NCI-H69 (cell line): ENCODE data around the gene DNAH10.
A peak's percentile ranks its signal among the peaks of the same experiment; 100 is the strongest.

ENCODE experiments used
- DNase-seq: peaks from one replicate; lab custom pipeline; 2025; lab: John Stamatoyannopoulos, UW

DNAH10 gene, protein sequence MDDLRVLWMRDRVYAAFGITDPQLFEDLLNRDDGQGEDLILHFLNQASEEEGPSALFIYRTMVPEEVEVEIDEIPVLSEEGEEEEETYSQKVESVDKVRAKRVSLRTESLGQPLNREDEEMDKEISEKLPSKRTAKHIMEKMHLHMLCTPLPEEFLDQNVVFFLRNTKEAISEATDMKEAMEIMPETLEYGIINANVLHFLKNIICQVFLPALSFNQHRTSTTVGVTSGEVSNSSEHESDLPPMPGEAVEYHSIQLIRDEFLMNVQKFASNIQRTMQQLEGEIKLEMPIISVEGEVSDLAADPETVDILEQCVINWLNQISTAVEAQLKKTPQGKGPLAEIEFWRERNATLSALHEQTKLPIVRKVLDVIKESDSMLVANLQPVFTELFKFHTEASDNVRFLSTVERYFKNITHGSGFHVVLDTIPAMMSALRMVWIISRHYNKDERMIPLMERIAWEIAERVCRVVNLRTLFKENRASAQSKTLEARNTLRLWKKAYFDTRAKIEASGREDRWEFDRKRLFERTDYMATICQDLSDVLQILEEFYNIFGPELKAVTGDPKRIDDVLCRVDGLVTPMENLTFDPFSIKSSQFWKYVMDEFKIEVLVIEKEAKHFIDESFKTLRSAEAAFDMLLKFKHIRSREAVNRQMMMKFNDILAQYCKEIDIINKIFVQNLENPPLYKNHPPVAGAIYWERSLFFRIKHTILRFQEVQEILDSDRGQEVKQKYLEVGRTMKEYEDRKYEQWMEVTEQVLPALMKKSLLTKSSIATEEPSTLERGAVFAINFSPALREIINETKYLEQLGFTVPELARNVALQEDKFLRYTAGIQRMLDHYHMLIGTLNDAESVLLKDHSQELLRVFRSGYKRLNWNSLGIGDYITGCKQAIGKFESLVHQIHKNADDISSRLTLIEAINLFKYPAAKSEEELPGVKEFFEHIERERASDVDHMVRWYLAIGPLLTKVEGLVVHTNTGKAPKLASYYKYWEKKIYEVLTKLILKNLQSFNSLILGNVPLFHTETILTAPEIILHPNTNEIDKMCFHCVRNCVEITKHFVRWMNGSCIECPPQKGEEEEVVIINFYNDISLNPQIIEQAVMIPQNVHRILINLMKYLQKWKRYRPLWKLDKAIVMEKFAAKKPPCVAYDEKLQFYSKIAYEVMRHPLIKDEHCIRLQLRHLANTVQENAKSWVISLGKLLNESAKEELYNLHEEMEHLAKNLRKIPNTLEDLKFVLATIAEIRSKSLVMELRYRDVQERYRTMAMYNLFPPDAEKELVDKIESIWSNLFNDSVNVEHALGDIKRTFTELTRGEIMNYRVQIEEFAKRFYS (N-terminal part only)

DNA sequence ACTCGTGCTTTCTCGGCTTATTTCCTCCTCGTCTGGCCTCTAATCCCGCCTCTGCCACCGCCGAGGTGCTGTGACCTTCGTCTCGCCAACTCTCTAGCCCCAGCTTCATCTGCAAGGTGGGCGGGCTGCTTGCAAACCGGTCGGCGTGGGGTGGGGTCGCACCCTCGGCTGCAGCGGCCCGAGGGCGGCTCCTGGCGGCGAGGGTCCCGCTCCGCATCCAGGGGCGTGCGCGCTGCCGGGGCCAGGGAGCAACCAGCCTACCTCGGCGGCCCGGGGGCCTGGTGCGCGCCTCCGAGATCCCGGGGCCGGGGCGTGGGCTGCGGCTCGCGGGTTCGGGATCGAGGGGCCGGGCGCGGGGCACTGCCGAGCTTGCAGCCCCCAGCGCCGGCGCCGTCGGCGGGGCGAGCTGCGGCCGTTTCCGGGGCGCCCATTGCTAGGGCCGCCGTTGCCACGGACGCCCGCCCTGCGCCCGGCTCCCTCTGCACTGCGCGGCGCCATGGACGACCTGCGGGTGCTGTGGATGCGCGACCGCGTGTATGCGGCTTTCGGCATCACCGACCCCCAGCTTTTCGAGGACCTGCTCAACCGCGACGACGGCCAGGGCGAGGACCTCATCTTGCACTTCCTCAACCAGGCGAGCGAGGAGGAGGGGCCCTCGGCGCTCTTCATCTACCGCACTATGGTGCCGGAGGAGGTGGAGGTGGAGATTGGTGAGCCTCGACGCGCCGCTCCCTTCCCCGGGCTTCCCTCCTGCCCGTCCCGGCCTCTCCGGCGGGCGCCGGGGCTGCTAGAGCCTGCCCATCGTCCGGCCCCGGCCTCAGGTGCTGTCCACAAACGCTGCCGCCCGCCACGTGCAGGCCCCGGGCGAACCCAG is at the start of gene DNAH10:
TSS of gene DNAH10 (plus strand) at position 461 of the 874 bp plus-strand sequence. CDS start at position 497, 36 bp downstream.
- DNase-seq = peak; percentile 77

DNA sequence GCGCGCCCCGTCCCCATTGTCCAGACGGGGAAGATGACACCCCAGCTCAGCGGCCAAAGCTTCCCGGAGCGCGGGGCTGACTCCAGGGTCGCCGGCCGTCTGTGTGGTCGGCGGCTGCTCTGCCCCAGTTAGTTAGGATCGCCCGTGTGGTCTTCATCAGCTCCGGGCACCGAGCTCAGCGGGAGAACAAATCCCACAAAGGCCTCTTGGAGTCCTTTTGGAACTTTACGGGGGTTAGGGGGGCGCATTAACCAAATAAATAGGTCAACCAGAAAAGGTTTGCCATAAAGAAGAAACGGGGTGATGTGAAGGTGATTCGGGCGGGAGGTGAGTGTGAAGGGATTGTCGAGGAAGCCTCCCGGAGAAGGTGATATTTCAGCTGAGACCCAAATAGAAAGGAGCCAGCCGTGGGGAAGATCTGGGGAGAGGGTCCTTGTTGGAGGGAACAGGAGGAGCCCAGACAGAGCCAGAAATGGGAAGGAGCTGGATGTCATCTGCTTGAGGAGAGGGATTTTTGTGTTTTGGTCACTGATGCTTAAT is 49.3 kb upstream of the DNAH10 start:
- peak; percentile 42 for DNase-seq

DNA sequence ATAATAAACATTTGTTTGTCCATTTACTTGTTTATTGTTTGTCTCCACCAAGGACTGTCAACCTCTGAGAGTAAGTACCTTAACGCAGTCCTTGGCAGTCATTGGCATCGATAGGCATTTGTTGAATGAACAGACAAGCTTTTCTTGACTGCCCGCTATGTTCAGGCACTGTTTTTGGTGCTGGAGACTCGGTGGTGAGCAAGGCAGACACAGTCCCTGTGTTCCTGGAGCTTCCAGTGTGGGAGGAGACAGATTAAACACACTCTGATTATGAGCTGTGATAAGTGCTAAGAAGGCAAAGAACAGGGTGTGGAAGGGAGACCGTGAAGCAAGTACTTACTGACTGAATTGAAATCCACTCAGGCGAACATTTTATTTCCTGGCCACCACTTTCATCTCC is 48.7 kb upstream of the DNAH10 start:
- DNase-seq = peak; percentile 15

DNA sequence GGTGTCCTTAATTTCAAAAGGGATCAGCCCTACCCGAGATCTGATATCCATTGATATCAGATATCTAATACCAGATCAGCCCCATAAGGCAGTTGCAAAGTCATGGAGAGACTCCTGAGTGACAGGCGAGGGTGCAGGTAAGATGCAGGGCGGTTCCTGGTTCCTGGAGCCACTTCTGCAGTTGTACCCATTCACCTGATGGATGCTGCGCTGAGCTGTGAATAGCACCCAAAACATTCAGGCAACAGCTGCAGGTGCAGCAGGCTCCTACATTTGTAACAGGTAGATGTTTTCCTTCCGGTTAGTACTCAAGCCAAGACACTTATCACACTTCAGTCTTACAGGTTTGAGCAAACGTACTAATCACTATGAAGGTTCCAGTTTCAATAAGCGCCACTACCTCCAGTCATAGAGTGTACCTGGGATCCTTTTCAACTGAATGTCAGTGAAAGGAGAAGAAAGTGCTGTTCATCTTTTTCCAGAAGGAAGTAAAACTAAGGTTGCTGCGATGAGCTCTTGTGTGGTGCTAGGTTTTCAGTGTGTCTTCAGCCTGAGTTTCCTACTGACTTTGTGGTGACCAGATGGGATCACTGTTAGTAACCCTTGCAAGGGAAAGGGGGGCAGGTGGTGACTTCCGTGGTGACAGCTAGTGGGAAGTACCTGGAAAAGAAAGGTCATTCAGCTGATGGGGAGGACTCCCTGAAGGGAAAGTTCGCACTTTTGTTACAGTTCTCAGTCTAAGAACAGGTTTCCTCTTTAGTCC is 48.1 kb upstream of the DNAH10 start:
- DNase-seq = no peak

DNA sequence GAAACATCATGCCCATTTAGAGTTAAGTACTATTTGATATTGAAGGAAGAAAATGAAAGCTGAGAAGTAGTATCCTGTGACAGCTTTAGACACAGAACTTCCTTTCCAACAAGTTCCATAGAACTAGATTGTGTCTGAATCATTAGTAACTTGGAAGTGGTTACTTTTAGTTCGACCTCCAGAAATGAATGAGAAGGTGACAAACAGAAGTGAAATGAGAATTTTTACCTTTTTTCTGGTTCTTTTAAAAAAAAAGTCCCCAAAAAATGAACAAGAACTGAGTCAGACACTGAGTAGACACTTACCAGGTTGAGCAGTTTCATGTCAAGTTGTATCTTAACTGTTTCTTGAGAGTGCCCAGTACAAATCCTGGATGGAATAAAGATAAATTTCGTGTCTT is 46.9 kb upstream of the DNAH10 start:
- no peak for DNase-seq

DNA sequence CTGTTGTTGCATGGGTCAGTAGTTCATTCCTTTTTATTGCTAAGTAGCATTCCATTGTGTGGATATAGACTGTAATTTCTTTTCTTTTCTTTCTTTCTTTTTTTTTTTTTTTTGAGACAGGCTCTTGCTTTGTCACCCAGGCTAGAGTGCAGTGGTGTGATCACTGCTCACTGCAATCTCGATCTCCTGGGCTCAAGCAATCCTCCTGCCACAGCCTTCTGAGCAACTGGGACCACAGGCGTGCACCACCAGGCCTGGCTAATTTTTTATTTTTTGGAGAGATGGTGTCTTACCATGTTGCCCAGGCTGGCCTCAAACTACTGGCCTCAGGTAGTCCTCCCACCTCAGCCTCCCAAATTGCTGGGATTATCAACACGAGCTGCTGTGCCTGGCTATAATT is 44.8 kb upstream of the DNAH10 start:
- DNase-seq = no peak

DNA sequence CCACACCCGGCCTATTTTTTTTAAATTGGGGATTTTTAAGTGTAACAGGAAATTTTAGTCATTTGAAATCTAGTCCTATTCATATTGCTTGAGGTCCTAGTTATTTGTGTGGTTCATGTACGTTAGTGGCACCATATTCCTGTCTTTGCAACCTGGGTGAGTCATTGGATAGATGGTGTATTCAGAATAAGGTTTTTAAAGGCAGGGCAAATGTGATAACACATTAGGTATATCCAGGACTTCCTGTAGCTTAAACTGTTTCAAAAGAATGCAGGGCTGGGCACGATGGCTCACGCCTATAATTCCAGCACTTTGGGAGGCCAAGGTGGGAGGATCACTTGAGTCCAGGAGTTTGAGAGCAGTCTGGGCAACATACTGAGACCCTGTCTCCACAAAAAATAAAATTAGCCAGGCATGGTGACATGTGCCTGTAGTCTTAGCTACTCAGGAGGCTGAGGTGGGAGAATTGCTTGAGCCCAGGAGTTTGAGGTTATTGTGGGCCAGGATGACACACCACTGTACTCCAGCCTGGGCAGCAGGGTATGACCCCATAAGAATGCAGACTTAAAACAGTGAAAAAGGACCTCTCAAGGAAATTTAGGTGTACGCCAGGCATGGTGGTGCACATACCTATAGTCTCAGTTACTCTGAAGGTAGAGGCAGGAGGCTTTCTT is 41.8 kb upstream of the DNAH10 start:
- DNase-seq = no peak

DNA sequence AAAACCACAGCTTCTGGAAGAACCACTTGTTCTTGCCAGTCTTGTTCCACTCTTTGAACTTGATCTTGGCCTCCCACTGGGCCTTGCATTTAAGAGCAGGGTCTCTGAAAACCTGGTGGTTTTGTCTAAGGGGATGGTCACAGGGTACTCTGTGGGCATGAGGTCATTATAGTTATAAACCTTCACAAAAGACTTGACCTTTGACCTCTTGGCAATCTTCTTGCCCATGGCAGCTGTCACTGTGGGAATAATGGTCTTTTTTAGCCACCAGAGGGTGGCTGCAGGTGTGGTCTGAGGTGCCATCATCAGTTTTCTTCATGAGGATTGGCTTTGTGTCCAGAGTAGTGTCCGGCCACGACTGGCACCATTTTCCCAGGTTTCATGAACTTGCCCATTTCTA is 40.9 kb upstream of the DNAH10 start:
- peak; percentile 10 for DNase-seq

DNA sequence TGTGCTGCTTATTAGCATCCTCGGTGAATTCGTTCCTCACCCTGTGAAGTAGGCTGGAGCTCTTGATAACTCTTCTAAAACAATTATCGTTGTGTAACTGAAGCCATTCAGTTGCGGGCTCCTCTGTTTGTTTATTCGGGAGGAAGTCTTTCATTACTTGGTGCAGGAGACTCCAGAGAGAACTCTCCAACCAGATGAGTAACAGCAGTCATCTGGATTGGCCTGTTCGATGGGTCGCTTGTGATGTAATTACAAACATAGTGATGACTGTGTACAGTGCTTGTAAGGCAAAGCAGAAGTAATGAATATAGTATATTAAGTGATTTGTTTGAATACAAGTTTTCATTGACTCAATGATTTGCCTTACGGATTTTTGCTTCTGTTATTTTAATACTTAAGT is 39.1 kb upstream of the DNAH10 start:
- no peak for DNase-seq

DNA sequence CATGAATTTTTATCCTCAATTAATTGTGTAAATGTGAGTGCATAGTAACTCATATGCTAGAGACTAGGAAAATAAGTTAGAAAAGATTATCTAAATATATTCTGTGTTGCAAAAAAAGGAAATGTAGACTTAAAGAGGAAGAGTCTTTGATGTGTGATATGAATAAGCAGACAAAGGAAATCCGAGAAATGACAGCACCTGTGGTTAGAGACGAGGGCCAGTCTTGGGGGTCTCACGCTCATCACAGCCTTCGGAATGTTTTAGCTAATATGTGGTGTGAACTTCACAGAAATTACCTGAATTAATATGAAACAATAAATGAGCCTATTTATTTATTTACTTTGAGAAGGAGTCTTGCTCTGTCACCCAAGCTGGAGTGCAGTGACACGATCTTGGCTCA is 38.3 kb upstream of the DNAH10 start:
- no peak for DNase-seq

DNA sequence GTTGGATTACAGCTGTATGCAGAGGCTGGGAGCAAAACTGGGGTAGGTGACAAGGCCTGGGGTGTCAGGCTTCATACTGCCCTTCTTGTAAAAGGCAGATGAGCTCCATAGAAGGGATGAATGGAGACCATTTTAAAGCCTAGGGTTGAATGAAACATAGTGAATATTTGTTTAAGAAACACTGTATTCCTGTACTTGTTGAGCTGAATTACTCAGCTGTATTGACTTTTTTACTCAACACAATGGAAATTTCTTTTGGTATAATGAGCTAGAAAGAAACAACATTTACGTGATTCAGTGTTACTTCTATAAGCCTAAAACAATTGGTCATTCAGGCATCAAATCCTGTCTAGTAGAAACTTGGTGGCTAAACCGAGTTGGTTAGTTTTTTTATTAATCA is 35.9 kb upstream of the DNAH10 start:
- no peak for DNase-seq

DNA sequence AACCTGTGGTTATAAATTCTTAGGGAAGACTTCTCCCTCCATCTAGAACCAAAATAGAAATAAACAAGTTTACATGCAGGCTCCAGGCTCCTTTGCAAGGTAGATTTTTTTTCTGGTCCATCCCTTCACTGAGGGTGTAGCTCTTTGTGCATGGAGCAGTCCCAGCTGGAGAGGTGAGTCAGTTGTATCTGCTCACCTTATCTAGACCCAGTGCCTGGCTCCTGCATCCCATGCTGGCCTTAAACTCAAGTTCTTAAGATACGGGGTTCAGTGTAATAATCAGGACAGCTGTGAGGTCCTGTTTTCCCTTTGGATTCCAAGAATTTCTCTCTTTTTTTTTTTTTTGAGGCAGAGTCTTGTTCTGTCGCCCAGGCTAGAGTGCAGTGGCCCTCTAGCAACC is 35.1 kb upstream of the DNAH10 start:
- no peak for DNase-seq

DNA sequence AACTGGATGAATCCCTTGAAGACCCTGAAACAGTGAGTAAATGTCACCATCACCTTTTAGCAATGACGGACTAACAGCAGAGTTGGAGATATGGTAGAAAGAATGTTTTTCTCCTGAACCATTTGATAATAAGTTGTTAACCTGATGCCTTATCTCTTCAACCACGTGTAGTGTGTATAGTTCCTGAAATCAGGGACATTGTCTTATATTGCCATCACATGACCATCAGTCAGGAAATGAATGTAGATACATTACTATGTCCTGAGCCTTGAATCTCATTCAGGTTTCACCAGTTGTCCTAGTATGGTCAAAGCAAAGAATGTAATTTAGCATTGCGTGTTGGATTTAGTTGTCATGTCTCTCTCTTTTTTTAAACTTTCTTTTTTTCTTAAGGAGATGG is 34.2 kb upstream of the DNAH10 start:
- DNase-seq = no peak

DNA sequence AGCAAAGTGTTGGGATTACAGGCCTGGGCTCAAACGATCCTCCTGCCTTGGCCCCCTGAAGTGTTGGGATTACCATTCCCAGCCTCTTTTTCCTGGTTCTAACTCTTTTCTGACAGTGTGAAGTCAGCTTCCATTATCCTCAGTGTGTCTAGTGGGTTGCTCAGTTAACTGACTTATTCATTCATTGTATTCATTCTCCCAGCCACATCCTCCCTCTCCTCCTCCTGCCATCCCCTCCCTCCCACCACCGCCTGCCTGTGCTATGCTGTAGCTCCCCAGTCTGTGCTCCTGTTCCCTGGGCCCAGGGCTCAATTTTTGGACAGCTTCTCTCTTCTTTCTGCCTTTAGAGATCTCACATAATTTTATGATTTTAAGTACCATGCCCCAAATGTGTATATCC is 30.5 kb upstream of the DNAH10 start:
- DNase-seq = no peak

DNA sequence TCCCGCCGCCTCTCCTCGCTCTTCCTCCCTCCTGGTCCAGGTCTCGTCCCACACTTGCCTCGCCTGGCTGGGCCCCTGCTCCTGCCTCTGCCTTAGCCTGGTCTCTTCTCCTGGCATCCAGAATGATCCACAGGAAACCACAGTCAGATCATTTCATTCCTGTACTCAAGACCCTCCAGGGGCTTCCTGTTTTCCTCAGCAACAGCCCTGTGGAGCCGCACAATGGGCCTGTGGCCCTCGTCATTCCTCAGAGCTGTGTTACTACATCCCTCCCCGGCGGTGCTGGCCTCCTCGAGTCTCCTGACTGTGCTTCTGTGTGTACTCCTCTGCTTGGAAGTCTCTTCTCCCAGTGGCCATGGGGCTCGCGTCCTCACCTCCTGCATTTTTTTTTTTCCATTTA is 29.9 kb upstream of the DNAH10 start:
- DNase-seq = no peak

DNA sequence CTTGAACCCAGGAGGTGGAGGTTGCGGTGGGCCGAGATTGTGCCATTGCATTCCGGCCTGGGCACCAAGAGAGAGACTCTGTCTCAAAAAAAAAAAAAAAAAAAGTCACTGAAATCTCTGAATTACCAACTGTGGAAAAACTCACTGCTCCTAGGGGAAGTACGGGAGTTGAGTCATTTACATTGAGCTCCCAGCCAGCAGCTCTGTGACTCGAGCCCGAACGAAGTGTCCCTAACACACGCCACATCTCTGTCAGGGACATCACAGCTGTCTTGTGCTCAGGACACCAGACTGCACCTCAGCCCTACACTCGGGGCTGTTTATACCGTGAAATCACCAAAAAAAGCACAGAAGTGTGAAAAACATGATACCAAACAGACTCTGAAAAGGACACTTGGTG is 28.9 kb upstream of the DNAH10 start:
- no peak for DNase-seq

DNA sequence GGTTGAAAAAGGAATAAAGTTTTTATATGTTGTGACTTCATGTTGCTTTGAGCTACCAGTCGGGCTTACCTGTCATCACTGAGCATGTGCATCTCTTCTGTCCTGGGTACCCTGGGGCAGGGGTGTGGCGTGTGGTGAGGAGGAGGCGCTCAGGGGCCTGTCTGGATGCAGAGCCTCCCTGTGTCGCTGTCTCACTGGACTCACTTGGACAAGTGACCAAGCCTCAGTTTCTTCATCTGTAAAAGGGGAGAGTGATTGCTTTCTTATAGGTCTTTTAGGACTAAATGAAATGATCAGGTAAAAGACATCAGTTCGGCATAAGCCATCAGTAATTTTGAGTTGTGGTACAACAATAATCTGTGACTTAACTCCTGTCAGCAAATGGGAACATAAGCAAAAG is 27.8 kb upstream of the DNAH10 start:
- no peak for DNase-seq

DNA sequence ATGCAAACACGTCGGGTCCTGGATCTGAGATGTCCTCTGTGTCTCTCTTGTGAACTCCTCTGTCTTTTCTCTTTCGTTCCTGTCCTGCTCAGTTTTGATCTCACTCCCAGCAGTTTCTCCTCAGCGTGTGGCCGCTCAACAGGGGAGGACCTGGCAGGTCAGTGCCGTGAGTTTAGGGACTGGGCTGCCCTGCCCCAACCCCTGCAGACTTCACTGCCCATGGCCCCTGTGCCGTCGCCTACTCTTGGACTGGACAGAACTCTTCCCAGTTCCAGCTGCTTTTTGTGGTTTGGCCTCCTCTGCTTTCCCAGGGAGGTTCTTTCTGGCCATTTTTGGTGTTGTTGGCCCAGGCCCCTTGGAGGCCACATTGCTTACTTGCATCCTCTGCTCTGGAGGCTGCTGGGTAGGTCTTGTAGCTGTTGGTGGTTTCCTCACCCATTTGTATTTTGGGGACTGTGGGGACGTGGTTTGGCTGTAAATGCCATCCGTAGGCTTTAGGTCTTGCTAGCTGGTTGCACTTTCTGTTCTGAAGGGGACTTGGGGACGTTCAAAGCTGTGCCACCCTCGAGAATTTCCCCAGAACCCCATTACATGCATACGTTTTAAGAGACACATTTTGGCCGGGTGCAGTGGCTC is 20.0 kb upstream of the DNAH10 start:
- DNase-seq = no peak

DNA sequence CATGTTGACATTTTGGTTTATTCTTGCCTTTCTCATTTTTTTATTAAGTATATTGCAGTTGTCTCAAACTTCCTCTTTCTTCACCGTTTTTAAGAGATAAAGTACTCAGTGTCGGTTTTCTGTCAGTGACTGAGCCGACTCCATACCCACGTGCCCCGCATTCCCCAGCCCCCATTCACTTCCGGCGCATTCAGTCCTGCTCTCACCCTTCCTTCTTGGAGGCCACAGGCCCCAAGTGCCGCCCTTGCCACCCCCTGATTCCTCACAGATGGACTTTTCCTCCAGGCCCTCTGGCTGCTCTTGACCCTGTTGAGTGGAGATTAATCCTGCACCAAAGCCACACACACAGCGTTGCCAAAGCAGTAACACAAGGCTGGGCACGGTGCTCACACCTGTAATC is 19.1 kb upstream of the DNAH10 start:
- DNase-seq = no peak
